ENCODE results near the gene PTPRE. TPM values are rescaled to one million over a fixed set of nuclear protein-coding genes. Genes with fewer than 3 reads are reported as not detected.

PTPRE gene
- total RNA-seq, 1 donor from 2014 or later: 20.4 TPM

GRCh38 chr10:127882391-127882790 is 24.5 kb upstream of the PTPRE start:
- intact Hi-C loops (cut with micrococcal nuclease): no loop called here

- intact Hi-C loops (cut with micrococcal nuclease): no loop called here
Observed at GRCh38 chr10:127882801-127883459, 24.0 kb upstream of the PTPRE start.

DNA sequence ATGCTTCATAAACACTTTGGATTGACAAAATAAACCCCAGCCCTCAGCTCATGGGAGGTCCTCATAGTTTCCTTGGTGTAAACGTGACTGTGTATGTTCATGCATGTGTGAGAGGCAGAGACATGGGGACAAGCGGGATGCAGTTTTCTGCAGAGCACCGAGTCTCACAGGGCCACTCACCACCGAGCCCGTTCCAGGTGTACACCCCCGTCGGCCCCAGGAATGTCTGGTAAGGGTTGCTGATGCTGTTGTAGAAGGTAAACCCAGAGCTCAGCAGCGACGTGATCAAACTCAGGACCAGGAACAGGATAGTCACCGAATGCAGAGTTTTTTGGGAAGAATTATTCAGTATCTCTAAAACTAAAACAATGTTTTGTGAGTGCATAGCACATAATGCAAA is 23.4 kb upstream of the PTPRE start:
- intact Hi-C loops (cut with micrococcal nuclease): no loop called here

GRCh38 chr10:127884501-127884900 is 22.4 kb upstream of the PTPRE start:
- intact Hi-C loops (cut with micrococcal nuclease): no loop called here

- intact Hi-C loops (cut with micrococcal nuclease): no loop called here
Observed at GRCh38 chr10:127886371-127887051, 20.4 kb upstream of the PTPRE start.

DNA sequence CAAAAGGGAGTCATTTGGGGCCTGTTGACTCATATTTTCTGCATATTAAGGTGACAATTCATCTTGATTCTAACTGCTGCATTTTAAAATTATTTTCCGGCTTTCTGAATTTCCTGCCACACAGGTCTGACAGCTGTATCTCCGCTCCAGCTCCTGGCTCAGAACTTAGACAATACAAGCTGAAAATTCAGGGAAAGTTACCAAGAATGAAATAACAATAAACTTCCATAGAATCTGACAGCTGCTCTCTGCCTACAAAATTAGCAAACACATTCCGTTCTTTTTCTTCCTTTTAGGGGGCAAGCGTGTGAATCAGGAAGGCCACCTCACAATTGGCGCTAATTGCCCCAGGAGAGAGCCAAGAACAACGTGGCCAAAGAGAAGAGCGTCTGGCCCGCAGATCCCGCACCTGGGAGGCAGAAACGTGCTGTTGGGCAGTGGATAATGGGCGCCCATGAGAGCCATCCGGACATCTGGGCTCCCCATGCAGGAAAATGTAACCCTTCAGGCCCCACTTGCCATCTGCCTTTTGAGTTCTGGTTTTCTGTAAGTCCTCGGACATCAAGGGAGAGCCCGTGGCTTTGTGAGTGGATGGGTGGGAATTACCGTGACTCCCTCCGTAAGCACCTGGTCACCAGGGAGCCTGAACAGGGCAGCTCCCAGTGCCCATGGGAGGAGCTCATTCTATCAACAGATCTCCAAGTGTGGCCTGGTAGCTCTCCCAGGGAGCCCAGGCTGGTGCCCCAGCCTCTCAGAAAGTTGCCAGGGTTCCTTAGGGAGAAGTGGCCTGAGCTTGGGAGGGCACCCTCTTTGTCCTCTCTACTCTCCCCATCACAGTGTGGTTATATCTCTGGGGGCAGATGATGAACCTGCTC is 19.1 kb upstream of the PTPRE start:
- intact Hi-C loops (cut with micrococcal nuclease): no loop called here

GRCh38 chr10:127888521-127889312 is 18.2 kb upstream of the PTPRE start:
- intact Hi-C loops (cut with micrococcal nuclease): no loop called here

GRCh38 chr10:127889605-127890195 is 17.2 kb upstream of the PTPRE start:
- intact Hi-C loops (cut with micrococcal nuclease): no loop called here

DNA sequence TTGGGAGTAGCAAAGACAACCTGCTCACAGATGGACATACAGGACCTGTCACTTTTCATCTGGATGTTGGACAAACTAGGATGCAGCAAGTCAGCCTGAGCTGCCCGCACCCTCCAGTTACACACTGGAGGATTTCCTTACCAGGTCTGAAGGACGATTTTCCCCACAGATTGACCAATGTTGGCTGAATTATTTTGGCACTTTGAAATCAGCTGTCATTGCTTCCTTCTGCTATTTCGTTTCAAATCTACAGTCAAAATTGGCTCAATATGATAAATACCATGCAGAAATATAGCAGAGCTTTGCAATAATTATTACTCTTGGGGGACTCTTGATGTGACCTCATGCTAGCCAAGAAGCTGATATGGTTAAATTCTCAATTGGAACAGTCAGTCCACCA is 16.7 kb upstream of the PTPRE start:
- intact Hi-C loops (cut with micrococcal nuclease): no loop called here

DNA sequence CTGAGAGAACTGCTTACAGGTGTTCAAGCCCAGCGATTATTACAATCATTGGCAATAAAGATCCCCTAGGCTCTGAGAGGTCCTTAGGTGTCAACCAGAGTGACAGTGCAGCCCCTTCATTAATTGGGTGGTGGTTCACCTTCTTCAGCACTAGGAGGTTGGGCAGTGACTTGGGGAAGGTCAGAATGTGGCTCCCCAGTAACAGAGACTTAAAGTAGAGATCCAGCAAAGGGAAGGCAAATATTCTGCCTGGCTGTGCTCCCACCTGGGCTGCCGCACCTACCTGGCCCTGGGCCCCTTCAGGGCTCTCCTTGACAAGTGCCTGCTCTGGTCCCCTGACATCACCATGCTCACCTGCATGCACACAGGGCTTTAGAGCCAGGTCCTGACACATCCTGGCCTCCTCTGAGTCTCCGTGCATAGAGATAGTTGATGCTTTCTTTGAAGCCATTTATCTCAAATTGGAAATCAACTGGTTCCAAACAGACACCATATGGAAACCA is 16.0 kb upstream of the PTPRE start:
- intact Hi-C loops (cut with micrococcal nuclease): no loop called here

DNA sequence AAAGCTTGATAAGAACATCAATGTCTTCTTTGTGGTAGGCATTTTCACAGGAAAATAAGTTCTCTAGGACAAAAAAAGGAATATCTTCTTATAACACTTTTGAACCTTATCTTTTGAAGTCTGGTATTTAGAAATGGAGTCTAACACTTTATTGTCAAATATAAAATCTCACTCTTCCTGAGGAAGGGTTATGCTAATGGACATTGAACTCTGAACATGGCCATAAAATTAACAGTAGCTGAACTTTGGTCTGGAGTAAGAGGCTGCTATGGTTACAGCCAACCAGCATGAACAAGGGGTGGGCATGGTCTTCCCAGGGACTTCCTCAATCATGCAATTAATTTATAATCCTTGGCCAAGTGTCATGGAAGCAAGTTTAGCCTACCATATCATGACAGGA is 14.2 kb upstream of the PTPRE start, which contains the start of gene CLRN3:
CLRN3 (minus strand) TSS at position 199 of the 400 bp plus-strand sequence; CDS start at position 42, 157 bp downstream.
- intact Hi-C loops (cut with micrococcal nuclease): no loop called here

GRCh38 chr10:127894146-127894545 is 12.8 kb upstream of the PTPRE start:
- intact Hi-C loops (cut with micrococcal nuclease): no loop called here

DNA sequence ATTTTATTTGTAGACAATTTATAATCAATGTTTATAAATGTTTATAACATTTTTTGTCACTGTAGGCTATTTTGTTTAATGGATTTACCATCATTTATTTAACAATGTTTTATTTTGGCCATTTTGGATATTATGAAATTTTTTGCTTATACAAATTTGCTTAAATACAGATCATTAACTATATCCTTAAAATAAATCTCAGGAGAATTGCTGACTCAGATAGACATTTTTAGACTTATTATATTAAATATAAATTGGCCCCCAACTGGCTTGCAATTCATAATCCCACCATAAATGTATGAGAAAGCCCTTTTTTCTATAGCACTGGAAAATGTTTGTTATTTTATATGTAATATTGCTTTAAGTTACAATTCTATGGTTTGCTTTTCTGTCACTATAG is 10.3 kb upstream of the PTPRE start:
- intact Hi-C loops (cut with micrococcal nuclease): no loop called here

- intact Hi-C loops (cut with micrococcal nuclease): no loop called here
Observed at GRCh38 chr10:127897177-127897576, 9.7 kb upstream of the PTPRE start.

GRCh38 chr10:127899766-127900387 is 7.0 kb upstream of the PTPRE start:
- intact Hi-C loops (cut with micrococcal nuclease): no loop called here

- intact Hi-C loops (cut with micrococcal nuclease): no loop called here
Observed at GRCh38 chr10:127903789-127904188, 3.1 kb upstream of the PTPRE start.

DNA sequence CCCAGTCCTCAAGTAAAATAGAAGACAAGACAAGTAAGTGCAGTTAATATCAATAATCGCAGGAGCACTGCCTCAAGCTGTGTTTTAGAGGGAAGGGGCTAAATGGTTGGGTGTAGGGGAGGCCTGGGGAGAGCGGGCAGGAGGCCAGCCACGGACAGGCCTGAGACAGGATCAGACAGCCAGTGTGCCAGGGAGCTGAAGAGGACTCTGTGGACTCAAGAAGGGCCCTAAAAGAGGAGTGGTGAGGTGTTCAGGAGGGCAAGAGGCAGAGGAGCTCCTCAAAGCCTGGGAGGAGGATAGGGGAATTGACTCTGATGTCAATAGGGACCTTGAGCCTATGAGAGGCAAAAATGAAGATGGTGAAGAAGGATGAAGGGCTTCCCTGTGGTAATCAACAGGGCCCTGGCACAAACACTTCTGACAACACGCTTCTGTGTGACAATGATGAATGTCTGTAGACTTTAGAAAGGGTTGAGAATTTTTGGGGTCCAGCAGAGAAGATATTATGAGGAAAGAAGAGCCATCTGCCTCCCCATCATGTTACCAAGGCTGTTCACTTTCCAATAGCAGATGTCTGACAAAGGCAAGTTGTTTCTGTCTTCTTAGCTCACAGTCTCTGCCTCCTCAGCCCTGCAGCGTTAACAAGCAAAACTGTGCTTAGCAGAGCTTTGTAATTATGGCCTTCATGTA is 2.4 kb upstream of the PTPRE start:
- intact Hi-C loops (cut with micrococcal nuclease): no loop called here

- intact Hi-C loops (cut with micrococcal nuclease): no loop called here
Observed at GRCh38 chr10:127905001-127905847, 1.7 kb upstream of the PTPRE start.

- intact Hi-C loops (cut with micrococcal nuclease): loop anchor here (1.0 to 2.0 kb wide), 2 partner anchors 105 to 245 kb away; no protein-coding TSS in a partner anchor
Observed at GRCh38 chr10:127905848-127906261, 1.0 kb upstream of the PTPRE start.

Measured in T-helper 2 cell treated with Interferon-gamma antibody and Interleukin-4, amounts not matched to agents 100 ng/mL and 5 ng/mL, for 36 hours (primary cell).